Measurements from ENCODE around the gene RTRAF. TPM values are rescaled to one million over a fixed set of nuclear protein-coding genes. Genes with fewer than 3 reads are reported as not detected.

Gene RTRAF
- total and polyA plus RNA-seq, 3 donors from 2014 or later, result 157 to 439 (median 170) TPM

GRCh38 chr14:51972566-51972965 lies 16.8 kb upstream of the RTRAF start:
- peaks cover 10% of the 10 kb centered on the region for H3K4me1 ChIP-seq
- intact Hi-C loops (cut with DNase I; ENCODE audit: low total_unique reads), result no loop called here
- H3K9me3 ChIP-seq, result no peaks in the 10 kb centered on the region
- no peaks in the 10 kb centered on the region for H3K27me3 ChIP-seq
- H3K27ac ChIP-seq, result no peak overlapping the region
- H3K4me3 ChIP-seq, result no peak overlapping the region
- no peak for DNase-seq
- H3K36me3 ChIP-seq (ENCODE audit: low read depth, missing control alignments), result no peaks in the 10 kb centered on the region
- WGBS, 2 donors, result 95 to 98% methylated on average over 7 of the region's 7 CpGs
- TF ChIP-seq POLR2A (IDR thresholded peaks at IDR 0.05) (no peak), CTCF (IDR thresholded peaks at IDR 0.05) (no peak)

GRCh38 chr14:51977075-51977474 lies 12.3 kb upstream of the RTRAF start:
- no peaks in the 10 kb centered on the region for H3K27me3 ChIP-seq
- no peak overlapping the region for H3K4me3 ChIP-seq
- WGBS, 2 donors, result 67 to 79% methylated on average over 5 of the region's 5 CpGs
- no peak for TF ChIP-seq CTCF (IDR thresholded peaks at IDR 0.05)
- TF ChIP-seq POLR2A (IDR thresholded peaks at IDR 0.05), result no peak
- peaks cover 29% of the 10 kb centered on the region for H3K4me1 ChIP-seq
- intact Hi-C loops (cut with DNase I; ENCODE audit: low total_unique reads), result no loop called here
- peak overlapping the region; percentile 71 to 74 for H3K27ac ChIP-seq
- H3K9me3 ChIP-seq, result no peaks in the 10 kb centered on the region
- no peaks in the 10 kb centered on the region for H3K36me3 ChIP-seq (ENCODE audit: low read depth, missing control alignments)
- peak; percentile 74 for DNase-seq

GRCh38 chr14:51978681-51979085 lies 10.7 kb upstream of the RTRAF start:
- TF ChIP-seq CTCF (IDR thresholded peaks at IDR 0.05) (no peak), POLR2A (IDR thresholded peaks at IDR 0.05) (no peak)

GRCh38 chr14:51979088-51979709 lies 10.1 kb upstream of the RTRAF start:
- TF ChIP-seq POLR2A (IDR thresholded peaks at IDR 0.05), result no peak
- peak; percentile 92 to 97 (median 94) for TF ChIP-seq CTCF (IDR thresholded peaks at IDR 0.05)
- intact Hi-C loops (cut with DNase I; ENCODE audit: low total_unique reads), result no loop called here

More at GRCh38 chr14:51978681-51979085, 10.7 kb upstream of the RTRAF start:
- Histone ChIP-seq H3K4me1 (peaks cover 29% of the 10 kb centered on the region), H3K27ac (peak overlapping the region; percentile 40 to 74), H3K27me3 (no peaks in the 10 kb centered on the region), H3K9me3 (no peaks in the 10 kb centered on the region), H3K4me3 (no peak overlapping the region), H3K36me3 (ENCODE audit: low read depth, missing control alignments) (no peaks in the 10 kb centered on the region)
- intact Hi-C loops (cut with DNase I; ENCODE audit: low total_unique reads), result no loop called here
- WGBS, 2 donors, result 3 to 17% methylated on average over 2 of the region's 2 CpGs
- DNase-seq, result peak; percentile 72

More at GRCh38 chr14:51979088-51979709, 10.1 kb upstream of the RTRAF start:
- Histone ChIP-seq H3K36me3 (ENCODE audit: low read depth, missing control alignments) (no peaks in the 10 kb centered on the region), H3K27ac (peak overlapping the region; percentile 40 to 74), H3K27me3 (no peaks in the 10 kb centered on the region), H3K4me3 (no peak overlapping the region), H3K9me3 (no peaks in the 10 kb centered on the region), H3K4me1 (peaks cover 29% of the 10 kb centered on the region)
- WGBS, 2 donors, result 15 to 17% methylated on average over 17 of the region's 17 CpGs
- peak; percentile 96 for DNase-seq

Measured in testis (tissue), 3 donors.